HEK293T (cell line): ENCODE data around the gene NANOS2.
A peak's percentile ranks its signal among the peaks of the same experiment; 100 is the strongest.

Experiments used
- CTCF ChIA-PET: fragments of 350-600 bp; formaldehyde crosslinking; extraction: SDS; loops from one replicate; lab custom pipeline; 2021; ENCODE audit warnings: antibody characterized with exemption, inconsistent platforms; lab: Yijun Ruan, JAX
- POLR2A ChIA-PET: fragments of 350-600 bp; formaldehyde crosslinking; extraction: SDS; loops from one replicate; lab custom pipeline; 2020; ENCODE audit warnings: antibody characterized with exemption, inconsistent platforms; lab: Yijun Ruan, JAX
- DNase-seq: peaks from one replicate; pipeline ENCODE4 v3.0.0; 2012; ENCODE audit warnings: mixed read lengths; ENCODE audit errors: extremely low spot score
- ARNT ChIP-seq: fragments of 450-650 bp; IDR thresholded peaks from 2 replicates; pipeline ENCODE4 v1.6.1; 2017; ENCODE audit warnings: mild to moderate bottlenecking
- BHLHE40 ChIP-seq: fragments of 450-650 bp; IDR thresholded peaks from 2 replicates; pipeline ENCODE4 v1.6.1; 2016; ENCODE audit warnings: mild to moderate bottlenecking, moderate library complexity, borderline replicate concordance
- CTBP1 ChIP-seq: fragments of 450-650 bp; IDR thresholded peaks from 2 replicates; pipeline ENCODE4 v1.6.1; 2016; ENCODE audit warnings: borderline replicate concordance
- ELF4 ChIP-seq: fragments of 450-650 bp; IDR thresholded peaks from 2 replicates; pipeline ENCODE4 v1.6.1; 2017; ENCODE audit warnings: antibody characterized with exemption
- FOXA1 ChIP-seq: fragments of 450-650 bp; IDR thresholded peaks from 2 replicates; pipeline ENCODE4 v1.6.1; 2016; ENCODE audit warnings: mild to moderate bottlenecking
- FOXK2 ChIP-seq: fragments of 450-650 bp; IDR thresholded peaks from 2 replicates; pipeline ENCODE4 v1.6.1; 2016; ENCODE audit warnings: mild to moderate bottlenecking
- FOXM1 ChIP-seq: fragments of 450-650 bp; IDR thresholded peaks from 2 replicates; pipeline ENCODE4 v1.6.1; 2017; ENCODE audit warnings: mild to moderate bottlenecking, borderline replicate concordance
- HDGF ChIP-seq: fragments of 450-650 bp; IDR thresholded peaks from 2 replicates; pipeline ENCODE4 v1.6.1; 2017; ENCODE audit warnings: antibody characterized with exemption, borderline replicate concordance
- L3MBTL2 ChIP-seq: fragments of 450-650 bp; conservative IDR thresholded peaks from 2 replicates; pipeline ENCODE4 v1.6.1; 2016; ENCODE audit warnings: mild to moderate bottlenecking
- LEF1 ChIP-seq: fragments of 450-650 bp; IDR thresholded peaks from 2 replicates; pipeline ENCODE4 v1.6.1; 2017; ENCODE audit warnings: mild to moderate bottlenecking, borderline replicate concordance
- NFRKB ChIP-seq: fragments of 450-650 bp; IDR thresholded peaks from 2 replicates; pipeline ENCODE4 v1.6.1; 2016; ENCODE audit warnings: mild to moderate bottlenecking, moderate library complexity
- PKNOX1 ChIP-seq: fragments of 450-650 bp; IDR thresholded peaks from 2 replicates; pipeline ENCODE4 v1.6.1; 2016
- SP1 ChIP-seq: fragments of 450-650 bp; IDR thresholded peaks from 2 replicates; pipeline ENCODE4 v1.6.1; 2017
- SUZ12 ChIP-seq: fragments of 450-650 bp; IDR thresholded peaks from 2 replicates; pipeline ENCODE4 v1.6.1; 2016; ENCODE audit warnings: mild to moderate bottlenecking
- TARDBP ChIP-seq: fragments of 450-650 bp; IDR thresholded peaks from 2 replicates; pipeline ENCODE4 v1.6.1; 2016
- ZNF384 ChIP-seq: fragments of 450-650 bp; IDR thresholded peaks from 2 replicates; pipeline ENCODE4 v1.6.1; 2016

Gene NANOS2

GRCh38 chr19:45917421-45918091 lies 3.0 kb upstream of the NANOS2 start:
- CTCF ChIA-PET = interaction anchor here (0.7 kb wide), 1 partner anchor 38 kb away, joined by 3 read pairs; no protein-coding TSS in a partner anchor
- POLR2A ChIA-PET = interaction anchor here (0.6 to 1.7 kb wide), 2 partner anchors 15 to 54 kb away, joined by 3 to 4 read pairs; partner anchors contain the start of gene MYPOP
- no peak for TF ChIP-seq ARNT
- TF ChIP-seq PKNOX1 = no peak
- no peak for TF ChIP-seq SUZ12
- no peak for TF ChIP-seq FOXK2
- no peak for TF ChIP-seq BHLHE40
- no peak for TF ChIP-seq CTBP1
- no peak for TF ChIP-seq NFRKB
- no peak for TF ChIP-seq ELF4
- TF ChIP-seq HDGF = no peak
- TF ChIP-seq FOXM1 = no peak
- no peak for TF ChIP-seq TARDBP
- TF ChIP-seq FOXA1 = no peak
- DNase-seq = no peak

GRCh38 chr19:45911291-45911690 lies 3.3 kb downstream of the NANOS2 start:
- TF ChIP-seq TARDBP = no peak
- no peak for TF ChIP-seq ZNF384
- TF ChIP-seq FOXA1 = no peak
- TF ChIP-seq ARNT = no peak
- TF ChIP-seq FOXK2 = no peak
- TF ChIP-seq LEF1 = no peak
- TF ChIP-seq FOXM1 = no peak
- no peak for TF ChIP-seq ELF4
- no peak for TF ChIP-seq BHLHE40
- no peak for TF ChIP-seq L3MBTL2
- ChIA-PET POLR2A (interaction anchor here (1.0 kb wide), 1 partner anchor 9 kb away, joined by 5 read pairs; the partner anchor contains the start of gene MYPOP), CTCF (no interaction called here)
- no peak for DNase-seq

DNA sequence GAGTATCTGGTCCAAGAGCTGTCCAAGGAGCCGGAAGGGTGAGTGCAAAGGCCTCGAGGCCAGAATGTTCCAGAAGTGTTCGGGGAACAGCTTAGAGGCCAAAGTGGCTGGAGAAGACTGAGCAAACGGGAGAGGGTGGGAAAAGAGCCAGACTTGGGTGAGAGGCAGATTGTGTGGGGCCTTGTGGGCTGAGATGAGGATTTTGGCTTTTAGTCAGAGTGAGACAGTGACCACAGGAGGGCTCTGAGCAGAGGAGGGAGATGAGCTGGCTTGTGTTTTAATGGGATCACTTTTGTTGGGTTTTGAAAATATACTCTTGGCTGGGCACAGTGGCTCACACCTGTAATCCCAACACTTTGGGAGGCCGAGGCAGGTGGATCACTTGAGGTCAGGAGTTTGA lies 5.6 kb downstream of the NANOS2 start:
- no peak for DNase-seq
- ChIA-PET POLR2A (no interaction called here), CTCF (no interaction called here)
- no peak for TF ChIP-seq HDGF

GRCh38 chr19:45906221-45906620 lies 8.4 kb downstream of the NANOS2 start:
- CTCF ChIA-PET = interaction anchor here (0.8 kb wide), 1 partner anchor 23 kb away, joined by 3 read pairs; no protein-coding TSS in a partner anchor
- DNase-seq = no peak
- TF ChIP-seq SUZ12 (no peak), PKNOX1 (no peak), SP1 (no peak)
- POLR2A ChIA-PET = interaction anchor here (1.1 kb wide), 1 partner anchor 90 kb away, joined by 4 read pairs; no protein-coding TSS in a partner anchor

- DNase-seq = no peak
- CTCF ChIA-PET = interaction anchor here (0.7 kb wide), 1 partner anchor 74 kb away, joined by 3 read pairs; no protein-coding TSS in a partner anchor
- POLR2A ChIA-PET = interaction anchor here (1.1 kb wide), 1 partner anchor 91 kb away, joined by 4 read pairs; no protein-coding TSS in a partner anchor
- TF ChIP-seq L3MBTL2 (no peak), ARNT (no peak), TARDBP (no peak), ELF4 (no peak), NFRKB (no peak), SUZ12 (no peak), HDGF (no peak), FOXK2 (no peak), FOXM1 (no peak), ZNF384 (no peak), FOXA1 (no peak), PKNOX1 (no peak), BHLHE40 (no peak), LEF1 (no peak), SP1 (no peak), CTBP1 (no peak)
Measured at GRCh38 chr19:45905011-45905410, 9.6 kb downstream of the NANOS2 start.

- POLR2A ChIA-PET = interaction anchor here (0.6 to 3.6 kb wide), 16 partner anchors 9 to 146 kb away, joined by 3 to 34 read pairs (median 6); partner anchors contain the start of genes CCDC61, FOXA3, IRF2BP1 and NANOS2
- CTCF ChIA-PET = interaction anchor here (0.7 to 1.7 kb wide), 4 partner anchors 11 to 104 kb away, joined by 3 to 12 read pairs (median 3); partner anchors contain the start of genes FOXA3 and NANOS2
- TF ChIP-seq CTBP1 (peak; percentile 48; the same call in 1 of the 2 replicates), ELF4 (no peak), FOXA1 (no peak), HDGF (no peak), SP1 (no peak), FOXK2 (no peak), LEF1 (no peak), TARDBP (no peak), L3MBTL2 (peak; percentile 67)
- peak; percentile 100 for DNase-seq
Measured at GRCh38 chr19:45902651-45903625, 11.6 kb downstream of the NANOS2 start.
